NCI-H2029 treated with DMSO at 0.1 percent for 48 hours (cell line): ENCODE data around the gene PRDM16.

Experiments used
- DNase-seq: peaks from one replicate; lab custom pipeline; 2025; lab: John Stamatoyannopoulos, UW

The PRDM16 gene

GRCh38 chr1:3393987-3394920, 325.3 kb downstream of the PRDM16 start:
- DNase-seq = no peak

GRCh38 chr1:3396411-3396810, 327.4 kb downstream of the PRDM16 start:
- no peak for DNase-seq

GRCh38 chr1:3397311-3397710, 328.3 kb downstream of the PRDM16 start:
- DNase-seq = no peak

GRCh38 chr1:3398396-3399140, 329.6 kb downstream of the PRDM16 start:
- no peak for DNase-seq

- DNase-seq = no peak
Observed at GRCh38 chr1:3399732-3400131, 330.7 kb downstream of the PRDM16 start.

GRCh38 chr1:3401585-3402257, 332.7 kb downstream of the PRDM16 start:
- no peak for DNase-seq

- DNase-seq = no peak
Observed at GRCh38 chr1:3402258-3403010, 333.4 kb downstream of the PRDM16 start.

- no peak for DNase-seq
Observed at GRCh38 chr1:3403011-3403345, 334.0 kb downstream of the PRDM16 start.

- DNase-seq = no peak
Observed at GRCh38 chr1:3403388-3404231, 334.6 kb downstream of the PRDM16 start.

GRCh38 chr1:3404301-3404700, 335.3 kb downstream of the PRDM16 start:
- DNase-seq = no peak

- DNase-seq = no peak
Observed at GRCh38 chr1:3404801-3405200, 335.8 kb downstream of the PRDM16 start.

- no peak for DNase-seq
Observed at GRCh38 chr1:3405491-3405890, 336.5 kb downstream of the PRDM16 start.

GRCh38 chr1:3405974-3406867, 337.2 kb downstream of the PRDM16 start:
- DNase-seq = no peak

GRCh38 chr1:3407021-3407420, 338.0 kb downstream of the PRDM16 start:
- no peak for DNase-seq

- no peak for DNase-seq
Observed at GRCh38 chr1:3408751-3409266, 339.8 kb downstream of the PRDM16 start.

GRCh38 chr1:3409366-3410141, 340.6 kb downstream of the PRDM16 start:
- DNase-seq = no peak

GRCh38 chr1:3410142-3410925, 341.3 kb downstream of the PRDM16 start:
- no peak for DNase-seq

GRCh38 chr1:3411806-3412205, 342.8 kb downstream of the PRDM16 start:
- DNase-seq = no peak
